Trophoblast cell (in vitro differentiated cells and primary cell): ENCODE data around the gene KCNC1.

Experiments used
- DNase-seq, 2 donors: peaks; one replicate each; pipeline ENCODE4 v3.0.0-alpha.2; 2016
- H2AFZ ChIP-seq: 2 replicates; pipeline ENCODE4 v1.6.1; 2013; ENCODE audit warnings: low read length, moderate library complexity, mild to moderate bottlenecking; ENCODE audit not compliant: insufficient read depth, poor library complexity
- H2AK5ac ChIP-seq: 2 replicates; pipeline ENCODE4 v1.6.1; 2013; ENCODE audit warnings: mild to moderate bottlenecking, low read length
- H2BK120ac ChIP-seq: 2 replicates; pipeline ENCODE4 v1.6.1; 2013; ENCODE audit warnings: low read length, mild to moderate bottlenecking, moderate library complexity; ENCODE audit not compliant: insufficient read depth, poor library complexity
- H2BK12ac ChIP-seq: 2 replicates; pipeline ENCODE4 v1.6.1; 2013; ENCODE audit warnings: mild to moderate bottlenecking, low read length, moderate library complexity
- H2BK5ac ChIP-seq: 2 replicates; pipeline ENCODE4 v1.6.1; 2013; ENCODE audit warnings: low read length, low read depth, moderate library complexity, mild to moderate bottlenecking; ENCODE audit not compliant: poor library complexity
- H3K14ac ChIP-seq: 2 replicates; pipeline ENCODE4 v1.6.1; 2013; ENCODE audit warnings: mild to moderate bottlenecking, low read length
- H3K18ac ChIP-seq: 2 replicates; pipeline ENCODE4 v1.6.1; 2013; ENCODE audit warnings: mild to moderate bottlenecking, low read length
- H3K23ac ChIP-seq: 2 replicates; pipeline ENCODE4 v1.6.1; 2013; ENCODE audit warnings: low read length
- H3K27ac ChIP-seq: 2 replicates; pipeline ENCODE4 v1.5.1; 2013; ENCODE audit warnings: low read depth, mild to moderate bottlenecking, inconsistent platforms, low read length, moderate library complexity
- H3K27me3 ChIP-seq: 2 replicates; pipeline ENCODE4 v1.6.1; 2013; ENCODE audit warnings: inconsistent platforms, mild to moderate bottlenecking, low read length, moderate library complexity; ENCODE audit not compliant: insufficient read depth
- H3K36me3 ChIP-seq, 2 experiments: 1 replicate in 1 of 2; 2 replicates in 1 of 2; pipeline ENCODE4 v1.6.1; 2013; ENCODE audit warnings: low read length in 2 of 2, mild to moderate bottlenecking in 2 of 2, moderate library complexity in 1 of 2; ENCODE audit not compliant: insufficient read depth in 2 of 2, control insufficient read depth in 1 of 2
- H3K4ac ChIP-seq: 2 replicates; pipeline ENCODE4 v1.6.1; 2013; ENCODE audit warnings: low read depth, mild to moderate bottlenecking, low read length, moderate library complexity
- H3K4me1 ChIP-seq, 2 experiments: 1 replicate in 1 of 2; 2 replicates in 1 of 2; pipeline ENCODE4 v1.6.1; 2013; ENCODE audit warnings: low read length in 2 of 2, mild to moderate bottlenecking in 2 of 2, moderate library complexity in 1 of 2; ENCODE audit not compliant: insufficient read depth in 2 of 2, control insufficient read depth in 1 of 2
- H3K4me2 ChIP-seq: 2 replicates; pipeline ENCODE4 v1.6.1; 2013; ENCODE audit warnings: inconsistent platforms, mild to moderate bottlenecking, low read length, moderate library complexity
- H3K4me3 ChIP-seq: 2 replicates; pipeline ENCODE4 v1.5.1; 2013; ENCODE audit warnings: mild to moderate bottlenecking, low read depth, low read length, inconsistent platforms
- H3K79me1 ChIP-seq: one replicate; pipeline ENCODE4 v1.6.1; 2013; ENCODE audit warnings: low read length
- H3K79me2 ChIP-seq: 2 replicates; pipeline ENCODE4 v1.6.1; 2013; ENCODE audit warnings: low read length, mild to moderate bottlenecking; ENCODE audit not compliant: control insufficient read depth, insufficient read depth, poor library complexity
- H3K9ac ChIP-seq: 2 replicates; pipeline ENCODE4 v1.6.1; 2013; ENCODE audit warnings: mild to moderate bottlenecking, low read length
- H3K9me3 ChIP-seq: 2 replicates; pipeline ENCODE4 v1.6.1; 2013; ENCODE audit warnings: low read depth, mild to moderate bottlenecking, control low read depth, inconsistent platforms, low read length; ENCODE audit not compliant: insufficient read depth
- H4K12ac ChIP-seq: 2 replicates; pipeline ENCODE4 v1.6.1; 2013; ENCODE audit warnings: low read depth, mild to moderate bottlenecking, low read length, moderate library complexity
- H4K8ac ChIP-seq: 2 replicates; pipeline ENCODE4 v1.6.1; 2013; ENCODE audit warnings: low read depth, mild to moderate bottlenecking, low read length, moderate library complexity
- H4K91ac ChIP-seq: one replicate; pipeline ENCODE4 v1.6.1; 2013; ENCODE audit warnings: low read depth, mild to moderate bottlenecking, low read length, moderate library complexity
- WGBS: extraction: QIAGEN DNeasy Blood & Tissue Kit; methylation state at CpG from one replicate; pipeline ENCODE4 v1.1.7; 2013; ENCODE audit warnings: missing lambda C conversion rate; ENCODE audit not compliant: insufficient read length, insufficient coverage; ENCODE audit errors: extremely low coverage; 5-methylcytosine and 5-hydroxymethylcytosine counted together

The KCNC1 gene

DNA sequence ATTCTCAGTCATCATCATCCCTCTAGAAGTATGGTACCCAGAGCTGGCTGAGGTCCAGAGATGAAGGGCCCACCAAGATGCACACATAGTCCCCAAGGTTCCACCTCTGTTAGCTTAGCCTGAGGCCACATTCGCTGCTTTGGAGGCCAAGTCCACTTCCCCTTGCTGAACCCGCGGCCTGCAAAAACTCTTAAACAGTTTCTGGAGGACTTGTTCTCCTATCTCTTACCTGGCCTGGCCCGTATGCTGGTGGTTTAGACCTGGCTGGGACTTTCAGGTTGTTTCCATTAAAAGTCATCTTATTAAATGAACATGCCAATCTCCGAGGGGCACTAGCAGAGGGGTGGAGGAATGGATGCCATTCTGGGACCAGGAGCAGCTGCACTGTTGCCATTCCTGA lies 64.6 kb downstream of the KCNC1 start:
- Histone ChIP-seq H3K4me2 (no peak overlapping the region), H3K79me1 (no peaks in the 10 kb centered on the region), H3K14ac (no peak overlapping the region), H3K9me3 (no peaks in the 10 kb centered on the region), H3K9ac (no peak overlapping the region), H3K79me2 (no peaks in the 10 kb centered on the region), H2BK5ac (no peak overlapping the region), H3K23ac (no peak overlapping the region), H3K4me1 (peaks cover 4 to 5% of the 10 kb centered on the region in 2 experiments), H4K8ac (no peak overlapping the region), H4K91ac (no peak overlapping the region), H3K4ac (no peak overlapping the region), H2BK12ac (no peak overlapping the region), H3K18ac (no peak overlapping the region), H2AK5ac (no peak overlapping the region), H3K4me3 (no peak overlapping the region), H4K12ac (no peak overlapping the region), H2BK120ac (no peak overlapping the region), H3K27ac (no peak overlapping the region), H3K36me3 (no peaks in the 10 kb centered on the region), H3K27me3 (no peaks in the 10 kb centered on the region), H2AFZ (no peak overlapping the region)
- no CpG with 5 or more reads among the region's 5 CpGs for WGBS
- no peak for DNase-seq

- Histone ChIP-seq H3K14ac (no peak overlapping the region), H3K36me3 (no peaks in the 10 kb centered on the region), H3K9me3 (no peaks in the 10 kb centered on the region), H3K23ac (no peak overlapping the region), H2BK12ac (no peak overlapping the region), H3K18ac (no peak overlapping the region), H3K27ac (no peak overlapping the region), H3K4me1 (peaks cover 4 to 5% of the 10 kb centered on the region in 2 experiments), H3K4ac (no peak overlapping the region), H3K79me2 (no peaks in the 10 kb centered on the region), H2AFZ (no peak overlapping the region), H3K4me3 (no peak overlapping the region), H2AK5ac (no peak overlapping the region), H4K91ac (no peak overlapping the region), H4K8ac (no peak overlapping the region), H3K27me3 (no peaks in the 10 kb centered on the region), H3K79me1 (no peaks in the 10 kb centered on the region), H2BK120ac (no peak overlapping the region), H2BK5ac (no peak overlapping the region), H4K12ac (no peak overlapping the region), H3K4me2 (no peak overlapping the region), H3K9ac (no peak overlapping the region)
- no peak for DNase-seq
- WGBS: no CpG with 5 or more reads among the region's 4 CpGs
Observed at GRCh38 chr11:17801166-17801565, 66.6 kb downstream of the KCNC1 start.

GRCh38 chr11:17802491-17802890 lies 67.9 kb downstream of the KCNC1 start:
- H2BK12ac ChIP-seq: no peak overlapping the region
- WGBS: no CpG with 5 or more reads among the region's 4 CpGs
- H3K18ac ChIP-seq: no peak overlapping the region
- H2BK5ac ChIP-seq: no peak overlapping the region
- no peaks in the 10 kb centered on the region for H3K79me2 ChIP-seq
- no peaks in the 10 kb centered on the region for H3K79me1 ChIP-seq
- no peak for DNase-seq
- H3K4me2 ChIP-seq: no peak overlapping the region
- H4K12ac ChIP-seq: no peak overlapping the region
- H2BK120ac ChIP-seq: no peak overlapping the region
- H3K36me3 ChIP-seq: no peaks in the 10 kb centered on the region
- H3K4ac ChIP-seq: no peak overlapping the region
- no peak overlapping the region for H3K9ac ChIP-seq
- H3K14ac ChIP-seq: no peak overlapping the region
- no peak overlapping the region for H3K23ac ChIP-seq
- H2AK5ac ChIP-seq: no peak overlapping the region
- H3K27me3 ChIP-seq: no peaks in the 10 kb centered on the region
- no peak overlapping the region for H4K91ac ChIP-seq
- no peak overlapping the region for H2AFZ ChIP-seq
- no peak overlapping the region for H4K8ac ChIP-seq
- H3K4me1 ChIP-seq: peaks cover 4 to 5% of the 10 kb centered on the region in 2 experiments
- H3K4me3 ChIP-seq: no peak overlapping the region
- H3K27ac ChIP-seq: no peak overlapping the region
- no peaks in the 10 kb centered on the region for H3K9me3 ChIP-seq

GRCh38 chr11:17803754-17804334 lies 69.3 kb downstream of the KCNC1 start:
- Histone ChIP-seq H4K91ac (no peak overlapping the region), H3K23ac (no peak overlapping the region), H4K12ac (no peak overlapping the region), H3K4me2 (no peak overlapping the region), H3K9me3 (no peaks in the 10 kb centered on the region), H3K14ac (no peak overlapping the region), H3K18ac (no peak overlapping the region), H3K9ac (no peak overlapping the region), H2BK120ac (no peak overlapping the region), H3K4me1 (peaks cover 5 to 6% of the 10 kb centered on the region in 2 experiments), H2AK5ac (no peak overlapping the region), H2BK5ac (no peak overlapping the region), H3K4ac (no peak overlapping the region), H3K4me3 (no peak overlapping the region), H3K36me3 (no peaks in the 10 kb centered on the region), H2AFZ (no peak overlapping the region), H4K8ac (no peak overlapping the region), H3K79me2 (no peaks in the 10 kb centered on the region), H3K27me3 (no peaks in the 10 kb centered on the region), H3K79me1 (no peaks in the 10 kb centered on the region), H3K27ac (no peak overlapping the region), H2BK12ac (no peak overlapping the region)
- no peak for DNase-seq
- no CpG with 5 or more reads among the region's 7 CpGs for WGBS
